Ovary (tissue), 9 donors: ENCODE results near the gene ANHX. TPM values are rescaled to one million over a fixed set of nuclear protein-coding genes. Genes with fewer than 3 reads are reported as not detected.

Source experiments
- DNase-seq, 5 donors: peaks; one replicate each; pipeline ENCODE4 v3.0.0-alpha.2; 2019 to 2020
- H3K27ac ChIP-seq, 2 donors: fragments of 200-600 bp; one replicate each; pipeline versions ENCODE4 v1.5.1 to v1.8.0; 2019 to 2022
- H3K27me3 ChIP-seq: fragments of 200-600 bp; one replicate; pipeline ENCODE4 v1.8.0; 2022
- H3K36me3 ChIP-seq: fragments of 200-600 bp; sonication (generic); one replicate; pipeline ENCODE4 v1.5.1; 2019
- H3K4me1 ChIP-seq: one replicate; pipeline ENCODE4 v1.8.1; 2013; ENCODE audit warnings: mild to moderate bottlenecking, moderate library complexity; ENCODE audit not compliant: insufficient read depth
- H3K4me3 ChIP-seq: fragments of 200-600 bp; sonication (generic); one replicate; pipeline ENCODE4 v1.5.1; 2017
- H3K9me3 ChIP-seq, 2 donors: fragments of 200-600 bp in 1 of 2; sonication (generic) in 1 of 2; one replicate each; pipeline versions ENCODE4 v1.5.1 to v1.8.1; 2013 to 2019; ENCODE audit warnings: mild to moderate bottlenecking in 1 of 2, moderate library complexity in 1 of 2
- CTCF ChIP-seq, 3 donors: fragments of 450-650 bp in 2 of 3; fragments of 200-600 bp in 1 of 3; IDR thresholded peaks; one replicate each; pipeline versions ENCODE4 v1.5.1 to v1.8.0; 2016 to 2022; ENCODE audit warnings: antibody characterized with exemption in 3 of 3, mild to moderate bottlenecking in 1 of 3
- EP300 ChIP-seq: sonication (generic); formaldehyde crosslinking; IDR thresholded peaks from one replicate; pipeline ENCODE4 v1.6.1; 2017; ENCODE audit warnings: antibody characterized with exemption
- POLR2A ChIP-seq: fragments of 450-650 bp; IDR thresholded peaks from one replicate; pipeline ENCODE4 v1.6.1; 2017; ENCODE audit warnings: antibody characterized with exemption, mild to moderate bottlenecking, moderate library complexity
- WGBS, 3 donors: extraction: QIAGEN DNeasy Blood & Tissue Kit in 1 of 3; methylation state at CpG; one replicate each; pipeline versions ENCODE4 v1.1.5 to v1.1.7; 2013 to 2017; 5-methylcytosine and 5-hydroxymethylcytosine counted together
- intact Hi-C, 4 donors: fragments of 100-400 bp; cut with DNase I; formaldehyde crosslinking; loops; one replicate each; pipeline versions ENCODE4 v1.11.0 to v1.15.1; 2022 to 2023
- polyA plus RNA-seq, 2 donors: library from polyadenylated mRNA; stranded (reverse); fragments of 200-250 nt in 1 of 2; fragments of 350-450 nt in 1 of 2; fragmentation: Illumina TruSeq in 1 of 2; extraction: RNeasy Lipid Tissue Mini Kit (QIAGEN cat#74804) in 1 of 2; gene quantifications; one replicate each; pipeline ENCODE4 v1.2.3, GENCODE V29; 2013 to 2014
- total RNA-seq, 7 donors: library from RNA; depleted of rRNA in 2 of 7; stranded (reverse); fragments of >200 nt in 2 of 7; fragmentation: NEBNext Ultra II Directional in 3 of 7; extraction: Animal tissue kit (Norgen Biotek cat#: 25700) in 3 of 7; gene quantifications; one replicate each; pipeline versions ENCODE4 v1.1.0 to v1.2.4, GENCODE V29; 2016 to 2023
- donor health status: DM: no; HTN: no; CAD: no; lungs with moderate emphysema.
- donor health status: DM: no; HTN: no; CAD: no.
- donor health status: Bipolar disorder and iron deficiency.
- donor health status: DM: yes; HTN: yes; CAD: no.
- donor health status: DM: no; HTN: no; CAD: no.
- donor health status: DM: yes; HTN: yes; CAD: no.

The ANHX gene
- total and polyA plus RNA-seq, 9 donors, result not detected

- intact Hi-C loops, result no loop called here
- WGBS, 3 donors, result 82 to 91% (median 91%) methylated on average over 12 of the region's 12 CpGs
- H3K36me3 ChIP-seq, result no peaks in the 10 kb centered on the region
- no peaks in the 10 kb centered on the region for H3K4me1 ChIP-seq
- H3K9me3 ChIP-seq, result no peaks in the 10 kb centered on the region
- DNase-seq, result no peak
- H3K27me3 ChIP-seq, result no peaks in the 10 kb centered on the region
- no peak for TF ChIP-seq CTCF (IDR thresholded peaks at IDR 0.05)
- no peak overlapping the region for H3K27ac ChIP-seq
- H3K4me3 ChIP-seq, result no peak overlapping the region
Observed at GRCh38 chr12:133236556-133236955, 879 bp upstream of the ANHX start.

GRCh38 chr12:133236144-133236543, 467 bp upstream of the ANHX start:
- Histone ChIP-seq H3K4me3 (no peak overlapping the region), H3K36me3 (no peaks in the 10 kb centered on the region), H3K27ac (no peak overlapping the region), H3K4me1 (no peaks in the 10 kb centered on the region), H3K9me3 (no peaks in the 10 kb centered on the region), H3K27me3 (no peaks in the 10 kb centered on the region)
- TF ChIP-seq POLR2A (no peak), EP300 (no peak), CTCF (IDR thresholded peaks at IDR 0.05) (no peak)
- no peak for DNase-seq
- intact Hi-C loops, result no loop called here
- 32 to 58% (median 55%) methylated on average over 20 to 44 of the region's 44 CpGs for WGBS, 3 donors

DNA sequence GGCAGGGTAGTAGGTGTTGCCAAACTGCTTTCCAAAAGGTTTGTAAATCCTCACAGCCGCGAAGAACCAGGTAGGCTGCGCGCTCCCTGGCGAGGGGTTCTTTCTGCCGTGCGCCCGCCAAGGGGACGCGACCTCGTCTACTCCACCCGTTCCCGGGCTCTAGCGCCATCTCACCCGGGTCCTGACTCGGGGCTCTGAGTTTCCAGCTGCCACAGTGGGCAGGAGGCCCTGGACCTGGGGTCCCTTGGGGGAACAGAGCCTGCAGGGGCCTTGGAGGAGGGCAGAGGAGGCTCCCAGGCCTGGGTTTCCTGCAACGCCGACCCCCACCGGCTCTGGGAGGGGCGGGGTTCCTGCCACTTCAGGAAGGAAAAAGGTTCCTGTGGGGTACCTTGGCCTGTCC, 706 bp downstream of the ANHX start:
- no peak for TF ChIP-seq CTCF (IDR thresholded peaks at IDR 0.05)
- no peak for TF ChIP-seq POLR2A
- TF ChIP-seq EP300, result no peak
- H3K4me1 ChIP-seq, result no peaks in the 10 kb centered on the region
- DNase-seq, result no peak
- H3K27ac ChIP-seq, result no peak overlapping the region
- 52 to 62% (median 58%) methylated on average over 19 to 20 of the region's 20 CpGs for WGBS, 3 donors
- H3K4me3 ChIP-seq, result no peak overlapping the region
- H3K27me3 ChIP-seq, result no peaks in the 10 kb centered on the region
- no peaks in the 10 kb centered on the region for H3K9me3 ChIP-seq
- intact Hi-C loops, result no loop called here
- no peaks in the 10 kb centered on the region for H3K36me3 ChIP-seq

GRCh38 chr12:133233993-133234564, 1.6 kb downstream of the ANHX start:
- TF ChIP-seq EP300 (no peak), POLR2A (no peak), CTCF (IDR thresholded peaks at IDR 0.05) (no peak)
- H3K9me3 ChIP-seq, result no peaks in the 10 kb centered on the region
- H3K27ac ChIP-seq, result no peak overlapping the region
- no peak overlapping the region for H3K4me3 ChIP-seq
- no peaks in the 10 kb centered on the region for H3K36me3 ChIP-seq
- intact Hi-C loops, result no loop called here
- no peak for DNase-seq
- no peaks in the 10 kb centered on the region for H3K27me3 ChIP-seq
- 83 to 92% (median 89%) methylated on average over 18 of the region's 18 CpGs for WGBS, 3 donors
- H3K4me1 ChIP-seq, result no peaks in the 10 kb centered on the region
